DND-41 (cell line): ENCODE measurements around the gene SPTSSA.
"Not testable (repeated sequence)": the region's sequence is repeated elsewhere in the genome, so short reads cannot be mapped to it uniquely, and the experiment has no call there.

Experiments used
- ATAC-seq: fragments of 200-7000 bp; cut with Tn5 transposase; 3 replicates; pipeline ENCODE4 v1.9.1; 2021; ENCODE audit warnings: low read depth; ENCODE audit not compliant: insufficient read depth
- DNase-seq: peaks from one replicate; pipeline ENCODE4 v3.0.0-alpha.2; 2020
- H2AFZ ChIP-seq: 2 replicates; pipeline ENCODE4 v1.6.0; 2012; ENCODE audit warnings: low read depth, low read length
- H3K27ac ChIP-seq: 2 replicates; pipeline ENCODE4 v1.5.1; 2012; ENCODE audit warnings: low read length, inconsistent platforms
- H3K27me3 ChIP-seq: fragments of 200-600 bp; sonication (generic); 2 replicates; pipeline ENCODE4 v1.6.0; 2012; ENCODE audit warnings: low read length, mild to moderate bottlenecking, inconsistent platforms; ENCODE audit not compliant: insufficient read depth, poor library complexity
- H3K36me3 ChIP-seq: 2 replicates; pipeline ENCODE4 v1.5.1; 2012; ENCODE audit warnings: low read length, inconsistent platforms; ENCODE audit not compliant: insufficient read depth
- H3K4me1 ChIP-seq: 2 replicates; pipeline ENCODE4 v1.5.1; 2012; ENCODE audit warnings: mild to moderate bottlenecking, low read length; ENCODE audit not compliant: insufficient read depth
- H3K4me2 ChIP-seq: 2 replicates; pipeline ENCODE4 v1.6.0; 2012; ENCODE audit warnings: mild to moderate bottlenecking, moderate library complexity, low read length, inconsistent platforms; ENCODE audit not compliant: insufficient read depth
- H3K4me3 ChIP-seq, 2 experiments: fragments of 200-600 bp in 1 of 2; shearing (Covaris generic) in 1 of 2; 2 replicates each; pipeline ENCODE4 v1.5.1; 2012 to 2016; ENCODE audit warnings: inconsistent platforms in 2 of 2, low read length in 2 of 2, mild to moderate bottlenecking in 2 of 2, low read depth in 1 of 2, moderate library complexity in 1 of 2
- H3K79me2 ChIP-seq: 2 replicates; pipeline ENCODE4 v1.6.0; 2012; ENCODE audit warnings: low read length, inconsistent platforms; ENCODE audit not compliant: insufficient read depth
- H3K9ac ChIP-seq: 2 replicates; pipeline ENCODE4 v1.6.0; 2012; ENCODE audit warnings: low read depth, mild to moderate bottlenecking, inconsistent platforms, low read length, moderate library complexity
- H3K9me3 ChIP-seq: 2 replicates; pipeline ENCODE4 v1.5.1; 2012; ENCODE audit warnings: low read length, moderate library complexity, mild to moderate bottlenecking, inconsistent platforms; ENCODE audit not compliant: insufficient read depth, severe bottlenecking
- H4K20me1 ChIP-seq: 2 replicates; pipeline ENCODE4 v1.6.0; 2012; ENCODE audit warnings: low read length; ENCODE audit not compliant: insufficient read depth
- CTCF ChIP-seq: IDR thresholded peaks from 2 replicates; pipeline ENCODE4 v1.5.1; 2012; ENCODE audit warnings: borderline replicate concordance, low read length, moderate library complexity, mild to moderate bottlenecking; ENCODE audit not compliant: poor library complexity, severe bottlenecking; ENCODE audit errors: extremely low read depth
- EZH2 ChIP-seq: IDR thresholded peaks from 3 replicates; pipeline ENCODE4 v1.6.1; 2012; ENCODE audit warnings: borderline replicate concordance, low read depth, mild to moderate bottlenecking, moderate library complexity, low read length, inconsistent platforms; ENCODE audit not compliant: severe bottlenecking

Gene SPTSSA, protein sequence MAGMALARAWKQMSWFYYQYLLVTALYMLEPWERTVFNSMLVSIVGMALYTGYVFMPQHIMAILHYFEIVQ

DNA sequence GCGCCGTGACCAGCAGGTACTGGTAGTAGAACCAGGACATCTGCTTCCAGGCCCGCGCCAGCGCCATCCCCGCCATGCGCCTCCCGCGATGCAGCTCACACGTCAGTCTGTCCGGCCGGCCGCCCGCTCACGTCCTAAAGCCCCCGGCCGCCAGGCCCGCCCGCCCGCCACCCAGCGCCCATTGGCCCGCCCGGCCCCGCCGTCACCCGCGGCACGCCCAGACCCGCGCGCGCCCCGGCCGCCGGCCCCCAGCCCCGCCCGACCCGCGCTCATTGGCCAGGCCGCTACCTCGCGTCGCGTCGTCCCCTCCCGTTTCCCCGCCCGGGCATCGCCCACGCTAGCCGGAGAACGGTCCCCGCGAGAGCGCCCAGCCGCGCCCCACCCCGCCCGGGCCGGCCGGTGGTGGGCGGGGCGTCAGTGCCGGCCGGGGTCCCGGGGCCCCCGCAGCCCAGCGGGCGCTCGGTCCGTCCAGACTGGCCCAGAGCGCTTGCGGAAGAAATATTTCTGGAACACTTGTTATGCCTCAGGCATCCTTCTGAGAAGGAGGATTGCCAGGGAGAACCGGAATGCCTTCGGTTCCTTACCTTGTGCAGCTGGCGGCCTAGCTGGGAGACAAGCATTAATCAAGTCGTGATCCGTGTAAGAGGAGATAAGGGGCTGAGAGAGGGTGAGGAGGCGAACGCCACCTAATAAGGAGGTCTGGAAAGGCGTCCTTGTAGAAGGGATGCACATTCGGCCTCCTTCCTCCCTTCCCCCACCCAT is at the start of gene SPTSSA:
TSS of gene SPTSSA (minus strand) at position 109 of the 762 bp plus-strand sequence. CDS start at position 76, 33 bp downstream.
- ATAC-seq (peak; percentile 93), DNase-seq (peak; percentile 88)
- peaks cover 36% of the 10 kb centered on the region for H3K79me2 ChIP-seq
- no peak for TF ChIP-seq CTCF
- TF ChIP-seq EZH2, result no peak
- H2AFZ ChIP-seq, result peak within 1 kb of the TSS; percentile 91
- H4K20me1 ChIP-seq, result peaks cover 6% of the 10 kb centered on the region; the same call in 1 of the 2 replicates
- no peaks in the 10 kb centered on the region for H3K9me3 ChIP-seq
- H3K9ac ChIP-seq, result peak within 1 kb of the TSS; percentile 77
- peaks cover 4% of the 10 kb centered on the region; the same call in 1 of the 2 replicates for H3K36me3 ChIP-seq
- peaks cover 39% of the 10 kb centered on the region for H3K4me1 ChIP-seq
- H3K4me2 ChIP-seq, result peak within 1 kb of the TSS; percentile 83
- H3K27me3 ChIP-seq, result no peaks in the 10 kb centered on the region
- H3K4me3 ChIP-seq, result peak within 1 kb of the TSS; percentile 50 to 90
- peak within 1 kb of the TSS; percentile 68 for H3K27ac ChIP-seq

DNA sequence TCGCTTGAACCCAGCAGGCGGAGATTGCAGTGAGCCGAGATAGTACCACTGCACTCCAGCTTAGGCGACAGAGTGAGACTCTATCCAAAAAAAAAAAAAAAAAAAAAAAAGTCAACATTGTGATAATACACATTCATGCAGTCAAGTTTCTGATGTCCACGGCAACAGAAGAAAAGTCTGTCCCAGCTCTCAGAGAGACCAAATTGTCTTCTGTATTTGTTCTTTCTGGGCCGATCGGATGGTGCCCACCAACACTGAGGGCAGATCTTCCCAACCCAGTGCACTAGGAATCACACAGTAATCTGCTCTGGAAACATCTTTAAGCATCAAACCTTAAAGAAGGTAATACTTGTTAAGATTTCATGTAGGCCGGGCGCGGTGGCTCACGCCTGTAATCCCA is 45.8 kb upstream of the SPTSSA start:
- no peaks in the 10 kb centered on the region for H3K79me2 ChIP-seq
- no peak overlapping the region for H2AFZ ChIP-seq
- DNase-seq (no peak), ATAC-seq (no peak)
- no peaks in the 10 kb centered on the region for H3K27me3 ChIP-seq
- H3K4me1 ChIP-seq, result no peaks in the 10 kb centered on the region
- H3K9ac ChIP-seq, result no peak overlapping the region
- H3K4me3 ChIP-seq, result no peak overlapping the region
- no peaks in the 10 kb centered on the region for H4K20me1 ChIP-seq
- no peak overlapping the region for H3K4me2 ChIP-seq
- TF ChIP-seq EZH2 (no peak), CTCF (no peak)
- no peaks in the 10 kb centered on the region for H3K9me3 ChIP-seq
- no peak overlapping the region for H3K27ac ChIP-seq
- no peaks in the 10 kb centered on the region for H3K36me3 ChIP-seq

DNA sequence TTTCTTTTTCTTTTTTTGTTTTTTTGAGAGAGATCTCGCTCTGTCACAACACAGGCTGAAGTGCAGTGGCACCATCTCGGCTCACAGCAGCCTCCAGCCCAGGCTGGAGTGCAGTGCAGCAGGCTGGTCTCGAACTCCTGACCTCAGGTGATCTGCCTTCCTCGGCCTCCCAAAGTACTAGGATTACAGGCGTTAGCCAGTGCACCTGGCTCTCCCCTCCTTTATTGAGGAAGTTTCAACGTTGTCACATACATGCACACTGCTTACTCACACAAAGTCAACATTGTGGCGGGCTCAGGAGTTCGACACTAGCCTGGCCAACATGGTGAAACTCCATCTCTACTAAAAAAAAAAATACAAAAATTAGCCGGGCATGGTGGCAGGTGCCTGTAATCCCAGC is 45.4 kb upstream of the SPTSSA start:
- H4K20me1 ChIP-seq, result no peaks in the 10 kb centered on the region
- TF ChIP-seq EZH2 (no peak), CTCF (no peak)
- no peaks in the 10 kb centered on the region for H3K27me3 ChIP-seq
- H3K36me3 ChIP-seq, result no peaks in the 10 kb centered on the region
- H3K4me3 ChIP-seq, result no peak overlapping the region
- no peak overlapping the region for H3K27ac ChIP-seq
- ATAC-seq, result no peak
- H3K9ac ChIP-seq, result no peak overlapping the region
- H3K9me3 ChIP-seq, result no peaks in the 10 kb centered on the region
- no peak overlapping the region for H2AFZ ChIP-seq
- no peaks in the 10 kb centered on the region for H3K4me1 ChIP-seq
- no peak overlapping the region for H3K4me2 ChIP-seq
- H3K79me2 ChIP-seq, result no peaks in the 10 kb centered on the region
- no peak for DNase-seq

DNA sequence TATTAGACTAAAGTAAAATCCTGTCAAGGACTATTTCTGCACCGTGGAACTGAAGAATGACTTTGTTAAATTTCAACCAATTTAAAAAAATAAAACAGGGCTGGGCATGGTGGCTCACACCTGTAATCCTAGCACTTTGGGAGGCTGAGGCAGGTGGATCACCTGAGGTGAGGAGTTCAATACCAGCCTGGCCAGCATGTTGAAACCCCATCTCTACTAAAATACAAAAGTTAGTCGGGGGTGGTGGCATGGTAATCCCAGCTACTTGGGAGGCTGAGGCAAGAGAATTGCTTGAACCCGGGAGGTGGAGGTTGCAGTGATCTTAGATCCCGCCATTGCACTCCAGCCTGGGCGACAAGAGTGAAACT is 43.1 kb upstream of the SPTSSA start:
- H3K36me3 ChIP-seq, H3K4me1 ChIP-seq, ATAC-seq, H4K20me1 ChIP-seq, H3K4me2 ChIP-seq, H3K79me2 ChIP-seq, H3K27me3 ChIP-seq, H2AFZ ChIP-seq, H3K9me3 ChIP-seq, DNase-seq, H3K9ac ChIP-seq, H3K27ac ChIP-seq, H3K4me3 ChIP-seq: not testable (repeated sequence)

GRCh38 chr14:34504027-34504426 is 42.0 kb upstream of the SPTSSA start:
- H3K36me3 ChIP-seq, DNase-seq, H3K9me3 ChIP-seq, H3K27me3 ChIP-seq, H4K20me1 ChIP-seq, H3K4me1 ChIP-seq, ATAC-seq, H3K79me2 ChIP-seq, H3K4me3 ChIP-seq, H2AFZ ChIP-seq, H3K27ac ChIP-seq, H3K9ac ChIP-seq, H3K4me2 ChIP-seq: not testable (repeated sequence)
